T-helper 9 cell (primary cell): ENCODE results near the gene PABPC5.

Experiments
- DNase-seq: peaks from one replicate; pipeline ENCODE4 v3.0.0-alpha.2; 2020
- total RNA-seq, 2 donors: gene quantifications; one replicate each; lab custom pipeline; 2026; lab: John Stamatoyannopoulos, UW

PABPC5 gene
- total RNA-seq, result 0 reads per million in 2 donors

DNA sequence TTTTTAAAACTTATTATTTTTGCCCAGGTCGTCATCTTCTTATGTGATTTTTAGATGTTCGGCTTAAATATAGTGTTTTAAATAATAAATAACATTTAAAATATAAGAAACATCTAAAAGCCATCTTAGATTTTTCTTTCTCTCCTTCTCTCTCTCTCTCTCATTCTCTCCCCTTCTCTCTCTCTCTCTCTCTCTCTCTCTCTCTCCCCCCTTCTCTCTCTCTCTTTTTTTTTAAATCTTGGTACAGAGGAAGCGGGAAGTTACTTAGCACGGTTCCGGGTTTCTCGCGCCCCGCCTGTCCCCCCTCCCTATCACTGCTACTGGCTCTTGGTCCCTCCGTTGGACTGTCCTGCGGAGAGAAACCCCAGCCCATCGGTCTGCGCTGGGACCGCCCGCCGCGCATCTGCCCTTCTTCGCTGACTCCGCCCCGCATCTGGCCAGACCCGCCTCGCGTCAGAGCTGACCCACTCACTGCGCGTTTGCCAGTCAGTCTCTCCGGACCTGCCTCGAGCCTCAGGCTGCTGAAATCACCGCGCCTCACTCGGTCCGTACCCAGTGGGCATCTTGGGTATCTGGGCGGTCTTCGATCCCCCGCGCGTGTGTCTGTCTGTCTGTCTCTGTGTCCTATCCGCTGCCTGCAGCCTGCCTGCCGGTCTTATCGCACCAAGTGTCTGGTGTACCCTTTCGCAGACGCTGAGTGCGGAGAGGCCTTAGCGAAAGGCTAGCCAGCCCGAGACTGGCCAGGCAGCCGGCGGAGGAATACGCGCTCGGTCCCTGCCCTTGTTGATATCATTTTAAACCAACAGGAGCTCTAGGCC, at the start of gene PABPC5:
Gene PABPC5 (plus strand): TSS at position 489 of the 818 bp plus-strand sequence. CDS start 739 bp downstream, outside the sequence.
- DNase-seq, result no peak

DNA sequence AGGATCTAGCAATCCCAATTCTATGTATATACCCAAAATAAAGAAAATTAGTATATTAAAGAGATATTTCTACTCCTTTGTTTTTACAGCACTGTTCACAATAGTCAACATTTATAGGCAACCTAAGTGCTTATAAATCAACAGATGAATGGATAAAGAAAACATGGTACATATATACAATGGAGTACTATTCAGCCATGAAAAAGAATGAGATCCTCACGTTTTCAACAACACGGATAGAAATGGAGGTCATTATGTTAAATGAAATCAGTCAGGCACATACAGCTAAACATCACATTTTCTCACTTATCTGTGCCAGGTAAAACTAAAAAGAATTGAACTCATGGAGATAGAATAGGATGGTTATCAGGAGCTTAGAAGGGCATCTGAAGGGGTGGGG, 45.6 kb upstream of the PABPC5 start:
- DNase-seq, result no peak

DNA sequence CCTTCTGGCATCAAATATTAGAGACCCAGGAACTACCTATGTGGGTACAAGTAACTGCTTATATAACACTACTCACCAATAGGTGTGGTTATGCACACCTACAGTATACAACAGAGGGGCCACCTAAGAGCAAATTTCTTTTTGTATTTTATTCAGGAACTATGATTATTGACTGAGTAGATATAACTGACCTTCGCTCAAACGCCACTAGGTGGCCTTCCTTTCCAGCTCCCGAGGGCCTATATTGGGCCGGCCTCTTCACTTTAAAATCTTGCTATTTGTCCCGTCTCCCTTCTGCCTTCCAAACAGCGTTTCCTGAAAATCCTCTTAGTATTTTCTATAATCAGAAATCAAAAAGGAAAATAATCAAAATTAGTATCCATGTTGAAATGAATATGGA, 19.9 kb upstream of the PABPC5 start:
- DNase-seq, result no peak

- no peak for DNase-seq
Measured at GRCh38 chrX:91435395-91435794, 756 bp downstream of the PABPC5 start.
